Activated naive CD4-positive, alpha-beta T cell (primary cell): ENCODE measurements around the gene CDX2.

Experiments used
- DNase-seq, 4 experiments: peaks; one replicate each; lab custom pipeline; 2025; lab: John Stamatoyannopoulos, UW

The CDX2 gene

DNA sequence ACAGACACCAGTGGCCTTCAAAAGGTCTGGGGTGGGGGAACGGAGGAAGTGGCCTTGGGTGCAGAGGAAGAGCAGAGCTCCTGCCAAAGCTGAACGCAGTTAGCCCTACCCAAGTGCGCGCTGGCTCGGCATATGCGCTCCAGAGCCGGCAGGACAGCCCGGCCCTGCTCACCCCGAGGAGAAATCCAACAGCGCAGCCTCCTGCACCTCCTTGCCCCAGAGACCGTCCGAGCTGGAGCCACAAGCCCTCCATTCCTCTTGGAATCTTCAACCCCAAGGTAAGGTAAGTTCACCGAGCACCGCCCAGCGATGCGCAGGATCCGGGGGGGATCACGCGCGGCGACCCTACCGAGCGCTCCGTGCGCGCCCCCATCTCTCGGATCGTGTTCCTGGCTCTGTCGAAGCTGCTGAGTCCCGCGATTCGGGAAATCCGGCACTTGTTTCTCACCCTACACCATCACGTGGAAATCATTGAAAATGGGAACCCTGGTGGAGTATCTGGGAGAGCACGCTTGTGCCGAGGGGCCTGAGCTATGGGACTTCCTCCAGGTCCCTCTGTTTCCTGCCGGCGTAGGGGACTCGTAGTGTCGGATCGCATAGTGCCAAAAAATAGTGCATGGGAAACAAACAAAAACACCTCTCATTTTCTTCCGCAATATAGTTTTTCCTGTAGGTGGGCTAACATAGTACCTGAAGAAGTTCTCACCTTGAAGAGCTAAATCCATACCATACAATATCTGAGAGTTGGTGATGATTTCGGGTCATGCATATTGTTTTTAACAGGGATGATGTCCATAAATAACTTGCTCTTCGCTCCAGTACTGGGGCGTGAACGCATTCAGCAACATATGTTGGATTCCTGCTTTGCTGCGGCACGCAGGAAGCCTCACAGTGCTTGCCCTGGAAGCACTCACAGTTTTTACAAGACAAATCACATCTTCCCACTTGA, 40.0 kb downstream of the CDX2 start:
- DNase-seq, result no peak

GRCh38 chr13:27928353-27928804, 40.7 kb downstream of the CDX2 start:
- no peak for DNase-seq

DNA sequence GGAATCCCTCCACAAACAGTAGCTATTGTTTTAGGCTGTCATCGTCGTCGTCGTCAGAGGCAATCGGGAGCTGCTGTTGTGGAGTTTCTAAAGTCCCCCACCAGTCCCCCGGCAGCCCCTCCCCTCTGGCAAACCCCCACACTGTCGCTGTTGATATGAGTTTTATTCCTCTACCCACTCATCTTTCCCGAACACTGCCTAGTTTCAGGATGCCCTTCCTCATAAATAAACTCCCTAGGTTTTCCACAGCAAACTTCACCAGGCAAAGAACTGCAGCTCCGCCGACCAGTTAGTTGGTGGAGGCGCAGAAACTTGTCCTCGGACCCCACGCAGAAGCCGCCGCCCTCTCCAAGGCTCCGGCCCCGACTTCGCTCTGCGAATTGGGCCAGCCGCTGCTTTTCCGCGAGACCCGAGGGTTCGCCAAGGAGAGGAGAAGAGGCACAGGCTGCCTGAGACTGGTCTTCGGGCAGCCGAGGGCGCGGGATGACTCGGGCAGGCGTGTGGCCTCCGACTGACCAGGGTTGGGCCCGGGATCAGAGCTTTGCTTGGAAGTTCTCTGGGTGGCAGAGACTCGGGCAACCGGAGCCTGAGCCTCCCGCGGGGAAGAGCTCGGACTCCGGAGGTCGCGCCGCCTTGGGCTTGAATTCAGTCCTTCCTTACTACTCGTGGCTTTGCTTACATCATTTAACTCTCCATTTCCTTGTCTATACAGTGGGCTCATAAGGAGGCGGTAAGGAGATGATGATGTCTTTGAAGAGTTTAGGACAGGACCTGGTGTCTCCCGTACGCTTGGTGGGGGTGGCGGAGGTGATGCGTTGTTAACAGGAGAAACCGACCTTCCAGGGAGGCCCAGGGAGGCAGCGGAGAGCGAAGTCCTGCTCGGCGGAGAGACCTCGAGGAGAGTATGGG, 41.4 kb downstream of the CDX2 start:
- no peak for DNase-seq

DNA sequence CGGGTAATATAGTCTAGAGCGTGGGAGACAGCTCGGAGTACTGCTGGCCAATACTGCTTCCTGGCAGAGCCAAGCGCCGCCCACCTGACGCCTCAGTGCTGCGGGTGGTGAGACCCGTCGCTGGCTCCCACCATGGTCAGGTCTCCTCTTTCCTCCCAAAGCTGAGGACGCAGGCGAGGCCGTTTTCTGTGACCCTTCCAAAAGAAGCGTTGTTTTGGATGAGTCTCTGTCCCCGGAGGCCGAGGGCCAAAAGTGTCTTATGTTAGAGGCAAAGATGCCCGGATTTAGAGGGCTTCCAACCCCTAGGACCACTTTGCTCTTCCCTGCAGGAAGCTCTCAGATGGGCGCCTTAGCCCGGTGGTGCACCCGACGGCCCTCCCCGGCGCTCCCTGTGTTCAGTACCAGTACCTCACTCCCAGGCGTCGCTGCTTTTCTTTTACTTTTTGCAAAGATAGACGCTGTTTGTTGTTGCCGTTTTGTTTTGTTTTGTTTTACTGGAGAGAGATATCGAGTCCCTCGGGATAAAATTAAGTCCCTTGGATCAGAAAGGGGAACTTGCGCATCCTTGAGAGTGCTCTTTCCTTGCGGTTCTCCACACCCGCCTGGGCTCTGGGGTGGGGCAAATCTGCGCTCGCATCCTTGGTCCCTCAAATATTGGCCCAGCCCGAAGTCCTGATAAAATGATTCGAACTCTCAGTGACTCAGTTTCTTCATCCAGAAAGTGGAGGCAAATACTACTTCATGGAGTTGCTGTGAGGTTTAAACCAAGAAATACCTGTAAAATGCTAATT, 42.3 kb downstream of the CDX2 start:
- no peak for DNase-seq

DNA sequence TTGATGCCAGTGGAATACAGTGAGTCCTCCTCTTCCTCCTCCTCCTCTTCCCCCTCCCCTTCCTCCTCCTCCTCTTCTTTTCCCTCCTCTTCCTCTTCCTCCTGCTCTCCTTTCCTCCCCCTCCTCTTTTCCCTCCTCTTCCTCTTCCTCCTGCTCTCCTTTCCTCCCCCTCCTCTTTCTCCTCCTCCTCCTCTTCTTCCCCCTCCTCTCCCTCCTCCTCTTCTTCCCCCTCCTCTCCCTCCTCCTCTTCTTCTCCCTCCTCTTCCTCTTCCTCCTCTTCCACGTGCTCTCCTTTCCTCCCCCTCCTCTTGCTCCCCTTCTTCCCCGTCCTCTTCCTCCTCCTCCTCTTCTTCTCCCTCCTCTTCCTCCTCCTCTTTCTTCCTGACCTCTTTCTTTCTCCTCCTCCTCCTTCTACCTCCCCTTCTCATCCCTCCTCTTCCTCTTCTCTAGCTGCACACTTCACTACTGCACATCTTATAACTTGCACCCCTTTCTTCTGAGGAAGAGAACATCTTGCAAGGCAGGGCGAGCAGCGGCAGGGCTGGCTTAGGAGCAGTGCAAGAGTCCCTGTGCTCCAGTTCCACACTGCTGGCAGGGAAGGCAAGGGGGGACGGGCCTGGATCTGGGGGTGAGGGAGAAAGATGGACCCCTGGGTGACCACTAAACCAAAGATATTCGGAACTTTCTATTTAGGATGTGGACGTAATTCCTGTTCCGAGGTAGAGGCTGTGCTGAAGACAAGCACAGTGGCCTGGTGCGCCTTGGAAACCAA, 43.7 kb downstream of the CDX2 start:
- no peak for DNase-seq

GRCh38 chr13:27924529-27925141, 44.5 kb downstream of the CDX2 start:
- no peak for DNase-seq

DNA sequence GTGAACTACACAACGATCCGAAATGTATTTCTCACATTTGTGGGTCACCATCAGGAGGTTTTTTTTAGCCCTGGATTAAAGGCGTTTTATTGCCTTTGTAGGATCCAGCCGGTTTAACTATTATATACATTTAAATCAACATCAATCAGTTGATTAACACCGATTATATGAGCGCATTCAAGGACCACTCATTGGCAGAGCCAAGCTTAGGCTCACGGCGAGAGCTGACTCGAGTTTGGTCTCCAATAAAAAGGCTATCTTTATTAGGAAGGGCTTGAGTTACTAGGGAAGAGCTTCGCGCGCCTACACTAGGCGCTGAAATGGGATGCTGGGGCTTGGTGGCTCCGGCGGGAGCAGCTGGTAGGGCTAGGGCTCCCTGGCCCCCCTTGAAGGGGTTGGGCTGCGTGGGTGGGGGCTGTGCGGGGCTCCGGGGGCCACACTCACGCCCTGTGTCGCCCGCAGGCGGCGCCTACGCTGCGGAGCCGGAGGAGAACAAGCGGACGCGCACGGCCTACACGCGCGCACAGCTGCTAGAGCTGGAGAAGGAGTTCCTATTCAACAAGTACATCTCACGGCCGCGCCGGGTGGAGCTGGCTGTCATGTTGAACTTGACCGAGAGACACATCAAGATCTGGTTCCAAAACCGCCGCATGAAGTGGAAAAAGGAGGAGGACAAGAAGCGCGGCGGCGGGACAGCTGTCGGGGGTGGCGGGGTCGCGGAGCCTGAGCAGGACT, 45.2 kb downstream of the CDX2 start:
- no peak for DNase-seq

DNA sequence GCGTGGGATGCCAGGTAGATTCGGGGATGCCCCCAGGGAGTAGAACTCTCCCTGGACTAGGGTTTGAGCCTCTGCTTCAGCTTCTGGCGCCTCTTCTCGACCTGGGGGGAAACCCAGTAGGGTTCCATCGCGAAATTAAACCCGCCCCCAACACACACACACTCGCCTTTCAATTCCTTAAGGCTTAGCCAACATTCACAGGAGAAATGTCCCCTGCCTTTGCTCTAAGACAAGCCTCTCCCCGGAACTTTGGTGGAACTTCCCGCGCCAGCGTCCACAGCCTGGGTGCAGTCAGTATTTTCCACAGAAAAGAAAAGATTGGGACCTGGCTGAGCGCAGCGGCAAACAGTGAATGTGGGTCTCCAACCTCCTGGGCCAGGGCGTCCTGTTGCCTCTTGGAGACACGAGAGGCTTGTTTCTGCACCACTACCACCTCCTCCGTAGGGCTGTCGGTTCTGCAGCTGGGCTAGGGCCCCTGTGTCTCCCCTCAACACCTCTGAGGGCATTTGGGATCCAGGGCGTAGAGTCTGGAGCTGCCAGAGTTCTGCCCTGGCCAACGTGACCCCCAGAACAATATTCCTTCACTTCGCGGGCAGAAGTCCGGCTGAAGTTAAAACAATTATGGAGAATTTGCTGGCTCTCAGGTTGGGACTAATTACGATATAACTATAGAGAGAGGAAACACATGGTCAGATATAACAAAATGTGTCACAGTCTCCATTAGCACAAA, 46.1 kb downstream of the CDX2 start:
- no peak for DNase-seq

DNA sequence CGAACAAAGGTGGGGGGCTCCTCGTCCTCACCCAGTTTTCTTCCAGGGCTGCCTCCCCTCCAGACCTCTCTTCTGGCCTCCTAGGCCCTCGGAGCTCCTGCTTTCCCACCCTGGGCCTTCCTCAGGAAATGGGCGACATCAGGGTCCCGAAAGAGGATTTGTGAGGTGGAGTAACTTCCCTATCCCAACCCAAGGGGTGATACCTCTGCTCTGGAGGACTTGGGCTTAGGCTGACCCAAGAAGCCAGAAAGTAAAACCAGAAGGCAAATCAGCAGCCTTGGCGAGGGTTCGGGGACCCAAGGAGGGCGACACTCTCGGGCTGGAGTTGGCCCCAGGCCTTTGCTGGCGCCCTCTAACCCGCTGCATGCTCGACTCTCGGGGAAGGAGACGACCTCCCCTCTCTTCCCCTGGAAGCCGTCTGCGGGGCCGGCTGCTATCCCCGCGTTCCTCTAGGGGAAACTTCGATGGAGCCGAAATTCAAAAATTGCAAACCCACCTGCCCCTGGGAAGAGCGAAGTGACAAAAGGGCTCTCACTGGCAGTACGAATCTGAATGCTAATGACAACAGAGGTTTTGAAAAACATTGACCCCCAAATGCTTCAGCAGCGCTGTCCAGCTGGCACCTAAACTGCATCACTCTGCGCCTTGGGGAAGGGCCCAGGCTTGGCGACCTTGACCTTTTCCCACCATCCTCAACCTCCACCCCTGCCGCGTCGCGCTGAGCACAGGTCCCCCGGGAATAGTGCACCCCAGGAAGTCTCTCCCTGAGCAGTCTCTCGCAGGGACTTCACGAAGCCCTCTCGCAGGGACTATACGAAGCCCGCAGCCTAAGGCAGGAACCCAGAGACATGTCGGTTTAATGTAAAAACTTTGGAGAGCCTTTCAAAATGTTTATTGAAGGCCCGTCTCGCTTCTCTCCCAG, 46.9 kb downstream of the CDX2 start:
- DNase-seq, result no peak

DNA sequence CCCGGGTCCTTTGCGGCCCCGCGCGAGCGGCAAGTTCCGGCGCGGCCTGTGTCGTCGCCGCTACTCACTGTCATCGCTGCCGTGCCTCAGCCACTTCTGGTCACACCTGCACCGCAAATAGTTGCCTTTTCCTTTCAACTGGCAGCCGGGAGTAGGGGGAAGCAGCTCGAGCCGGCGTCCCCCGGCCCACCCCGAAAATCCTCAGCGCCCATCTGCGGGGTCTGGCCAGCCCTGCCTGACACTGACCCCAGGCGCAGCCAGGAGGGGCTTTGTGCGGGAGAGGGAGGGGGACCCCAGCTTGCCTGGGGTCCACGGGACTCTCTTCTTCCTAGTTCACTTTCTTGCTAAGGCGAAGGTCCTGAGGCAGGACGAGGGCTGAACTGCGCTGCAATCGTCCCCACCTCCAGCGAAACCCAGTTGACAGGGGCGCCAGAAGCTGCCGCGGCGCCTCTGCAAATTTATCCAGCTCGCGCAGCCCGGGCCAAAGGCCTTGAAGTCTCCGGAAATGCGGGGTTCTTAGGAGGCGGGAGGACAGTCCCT, 47.6 kb downstream of the CDX2 start:
- DNase-seq, result no peak

DNA sequence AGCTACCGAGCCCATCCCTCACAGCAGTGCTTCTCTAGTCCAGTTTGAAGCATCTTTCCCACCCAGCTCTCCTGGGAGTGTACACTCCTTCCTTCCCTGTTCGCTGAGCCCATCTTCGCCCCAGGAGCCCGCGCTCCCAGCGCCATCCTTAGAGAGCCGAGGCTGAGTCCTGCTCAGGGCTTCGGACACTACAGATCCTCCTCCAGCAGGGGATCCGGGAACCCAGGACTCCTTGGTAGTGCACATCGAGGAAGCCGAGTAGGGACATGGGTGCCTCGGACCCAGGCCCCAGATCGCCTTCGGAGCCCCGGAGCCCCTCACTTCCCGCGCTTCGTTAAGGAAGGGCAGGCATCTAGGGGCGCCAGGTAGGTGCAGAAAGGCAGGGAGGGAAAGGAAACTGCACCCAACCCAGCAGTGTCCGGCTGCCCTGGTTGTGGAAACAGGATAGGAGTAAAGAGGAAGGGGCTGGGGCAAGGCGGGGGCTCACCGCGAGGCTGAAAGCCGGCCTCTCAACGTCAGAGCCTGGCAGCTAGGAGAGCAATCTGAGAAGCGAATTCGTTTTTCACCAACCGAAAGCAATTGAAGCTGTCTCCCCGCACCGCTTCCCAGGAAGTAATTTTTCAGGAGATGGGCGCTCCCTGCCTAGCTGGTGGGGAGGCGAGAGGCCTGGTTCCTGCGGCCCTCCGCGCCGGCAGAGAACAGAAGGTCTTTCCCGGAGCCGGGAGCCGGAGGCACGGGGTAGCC, 48.3 kb downstream of the CDX2 start:
- no peak for DNase-seq

DNA sequence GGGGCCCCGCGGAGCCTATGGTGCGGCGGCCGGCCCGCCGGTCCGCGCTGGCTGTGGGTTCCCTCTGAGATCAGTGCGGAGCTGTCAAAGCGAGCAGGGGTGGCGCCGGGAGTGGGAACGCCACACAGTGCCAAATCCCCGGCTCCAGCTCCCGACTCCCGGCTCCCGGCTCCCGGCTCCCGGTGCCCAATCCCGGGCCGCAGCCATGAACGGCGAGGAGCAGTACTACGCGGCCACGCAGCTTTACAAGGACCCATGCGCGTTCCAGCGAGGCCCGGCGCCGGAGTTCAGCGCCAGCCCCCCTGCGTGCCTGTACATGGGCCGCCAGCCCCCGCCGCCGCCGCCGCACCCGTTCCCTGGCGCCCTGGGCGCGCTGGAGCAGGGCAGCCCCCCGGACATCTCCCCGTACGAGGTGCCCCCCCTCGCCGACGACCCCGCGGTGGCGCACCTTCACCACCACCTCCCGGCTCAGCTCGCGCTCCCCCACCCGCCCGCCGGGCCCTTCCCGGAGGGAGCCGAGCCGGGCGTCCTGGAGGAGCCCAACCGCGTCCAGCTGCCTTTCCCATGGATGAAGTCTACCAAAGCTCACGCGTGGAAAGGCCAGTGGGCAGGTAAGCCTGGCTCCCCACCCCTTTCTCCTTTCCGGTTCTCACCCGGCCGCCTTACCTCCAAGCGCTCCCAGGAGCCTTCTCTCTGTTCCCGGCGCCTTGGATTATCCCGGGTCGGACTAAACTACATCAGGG, 49.0 kb downstream of the CDX2 start, which contains the start of gene PDX1:
Gene PDX1, plus strand, starts transcription at position 67 of the 743 bp plus-strand sequence. Its CDS starts 139 bp downstream, at position 206.
- no peak for DNase-seq

GRCh38 chr13:27919659-27919933, 49.5 kb downstream of the CDX2 start:
- DNase-seq, result no peak

- DNase-seq, result no peak
Measured at GRCh38 chr13:27918918-27919658, 50.0 kb downstream of the CDX2 start.

DNA sequence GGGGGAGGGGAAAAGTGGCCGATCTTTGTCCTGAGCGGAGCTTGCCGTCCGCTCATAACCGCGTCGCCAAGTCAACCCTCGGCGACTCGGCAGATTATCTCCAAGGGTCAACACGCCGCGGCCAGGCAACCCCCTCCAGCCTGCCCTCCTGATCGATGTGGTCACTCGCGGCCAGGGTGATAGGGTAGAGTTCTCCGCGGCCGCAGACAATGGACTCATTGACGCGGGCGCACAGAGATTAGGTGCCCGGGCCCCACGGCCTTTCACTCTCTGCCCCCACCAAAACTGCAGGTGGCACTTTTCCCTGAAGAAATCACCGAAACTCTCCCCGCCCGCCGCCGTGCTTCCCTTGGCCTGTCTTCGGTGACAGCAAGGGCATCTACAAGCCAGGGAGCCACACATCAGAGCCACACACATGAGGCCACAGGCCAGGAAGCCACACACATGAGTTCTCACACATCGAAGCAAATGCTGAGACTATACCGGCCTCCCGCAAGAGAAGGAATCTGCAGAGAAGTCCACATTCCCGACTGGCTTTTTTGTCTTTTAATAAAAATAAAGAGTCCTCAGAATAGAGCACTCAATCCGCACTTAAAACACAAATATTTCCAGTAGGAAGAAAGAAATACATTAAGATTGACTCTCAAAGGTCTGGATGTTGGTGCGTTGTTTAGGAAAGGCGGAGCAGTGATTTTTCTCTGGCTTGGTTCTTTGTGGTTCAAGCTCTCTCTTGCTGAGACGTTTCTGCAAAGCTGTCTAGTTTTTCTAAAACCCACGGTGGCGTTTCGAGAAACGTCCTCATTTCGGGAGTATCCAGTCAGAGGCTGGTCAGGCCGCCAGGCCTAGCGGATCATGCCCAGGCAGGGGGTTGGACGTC, 50.8 kb downstream of the CDX2 start:
- no peak for DNase-seq
